GM23338 (cell line): ENCODE results near the gene ADGRL3. TPM values are rescaled to one million over a fixed set of nuclear protein-coding genes. Genes with fewer than 3 reads are reported as not detected.

Source experiments
- CTCF ChIP-seq, 2 experiments: fragments of 200-600 bp in 1 of 2; sonication (generic) in 1 of 2; conservative IDR thresholded peaks; 2 replicates each; pipeline versions ENCODE4 v1.5.1 to v1.6.1; 2016 to 2017; ENCODE audit warnings: antibody characterized with exemption in 2 of 2, low read depth in 2 of 2, mild to moderate bottlenecking in 2 of 2, moderate library complexity in 1 of 2
- EZH2phosphoT487 ChIP-seq: fragments of 200-600 bp; sonication (generic); IDR thresholded peaks from one replicate; pipeline ENCODE4 v1.8.1; 2018; ENCODE audit warnings: antibody characterized with exemption; ENCODE audit not compliant: unreplicated experiment
- POLR2AphosphoS5 ChIP-seq: IDR thresholded peaks from 2 replicates; pipeline ENCODE4 v1.6.1; 2016; ENCODE audit warnings: antibody characterized with exemption, low read depth
- REST ChIP-seq: IDR thresholded peaks from one replicate; pipeline ENCODE4 v1.6.1; 2018; ENCODE audit warnings: antibody characterized with exemption; ENCODE audit not compliant: unreplicated experiment
- STAT1 ChIP-seq: IDR thresholded peaks from one replicate; pipeline ENCODE4 v1.6.1; 2016; ENCODE audit warnings: antibody characterized with exemption; ENCODE audit not compliant: unreplicated experiment
- ZNF462 ChIP-seq: fragments of 250-450 bp; sonication (Bioruptor Pico); IDR thresholded peaks from 2 replicates; pipeline ENCODE4 v1.5.0; 2020; ENCODE audit warnings: mild to moderate bottlenecking, moderate library complexity
- polyA plus RNA-seq: library from polyadenylated mRNA; unstranded; fragments of >200 nt; fragmentation: Nextera tagmentation; extraction: Ambion mirVana; gene quantifications from 2 replicates; pipeline ENCODE4 v1.2.1, GENCODE V29; 2016
- total RNA-seq: library from RNA; depleted of rRNA; stranded (reverse); fragments of >200 nt; shearing (Covaris generic); gene quantifications from 2 replicates; pipeline ENCODE4 v1.2.3, GENCODE V29; 2014

ADGRL3 gene
- total and polyA plus RNA-seq, 2 experiments from 2014 or later = 9.7 to 16.5 TPM

- TF ChIP-seq ZNF462 (CRISPR knock-in tag) (no peak), POLR2AphosphoS5 (no peak), STAT1 (no peak), REST (no peak), CTCF (conservative IDR thresholded peaks at IDR 0.05; ENCODE audit: low read depth in 2 of 2) (no peak), EZH2phosphoT487 (no peak)
Measured at GRCh38 chr4:62096881-62097280, 896.8 kb downstream of the ADGRL3 start (continued).
